Adipocyte (in vitro differentiated cells): ENCODE measurements around the gene FBXO31.
"Not testable (repeated sequence)": the region's sequence is repeated elsewhere in the genome, so short reads cannot be mapped to it uniquely, and the experiment has no call there.

Experiments
- DNase-seq: peaks from one replicate; pipeline ENCODE4 v3.0.0-alpha.2; 2015; ENCODE audit warnings: low read depth
- H3K27me3 ChIP-seq: replicated peaks from 2 replicates; pipeline ENCODE4 v1.7.0; 2013; ENCODE audit warnings: mild to moderate bottlenecking, low read length, moderate library complexity; ENCODE audit not compliant: control insufficient read depth, insufficient read depth
- H3K36me3 ChIP-seq: 2 replicates; pipeline ENCODE4 v1.7.0; 2013; ENCODE audit warnings: low read length, mild to moderate bottlenecking, moderate library complexity; ENCODE audit not compliant: control insufficient read depth, insufficient read depth, severe bottlenecking
- H3K4me1 ChIP-seq: 2 replicates; pipeline ENCODE4 v1.7.0; 2013; ENCODE audit warnings: mild to moderate bottlenecking, low read length, moderate library complexity; ENCODE audit not compliant: control insufficient read depth, insufficient read depth
- H3K4me3 ChIP-seq: 2 replicates; pipeline ENCODE4 v1.7.0; 2013; ENCODE audit warnings: mild to moderate bottlenecking, low read length, moderate library complexity
- H3K9ac ChIP-seq: 2 replicates; pipeline ENCODE4 v1.7.0; 2013; ENCODE audit warnings: mild to moderate bottlenecking, low read length, moderate library complexity
- H3K9me3 ChIP-seq: 2 replicates; pipeline ENCODE4 v1.7.0; 2013; ENCODE audit warnings: mild to moderate bottlenecking, low read length, moderate library complexity; ENCODE audit not compliant: control insufficient read depth

FBXO31 gene

DNA sequence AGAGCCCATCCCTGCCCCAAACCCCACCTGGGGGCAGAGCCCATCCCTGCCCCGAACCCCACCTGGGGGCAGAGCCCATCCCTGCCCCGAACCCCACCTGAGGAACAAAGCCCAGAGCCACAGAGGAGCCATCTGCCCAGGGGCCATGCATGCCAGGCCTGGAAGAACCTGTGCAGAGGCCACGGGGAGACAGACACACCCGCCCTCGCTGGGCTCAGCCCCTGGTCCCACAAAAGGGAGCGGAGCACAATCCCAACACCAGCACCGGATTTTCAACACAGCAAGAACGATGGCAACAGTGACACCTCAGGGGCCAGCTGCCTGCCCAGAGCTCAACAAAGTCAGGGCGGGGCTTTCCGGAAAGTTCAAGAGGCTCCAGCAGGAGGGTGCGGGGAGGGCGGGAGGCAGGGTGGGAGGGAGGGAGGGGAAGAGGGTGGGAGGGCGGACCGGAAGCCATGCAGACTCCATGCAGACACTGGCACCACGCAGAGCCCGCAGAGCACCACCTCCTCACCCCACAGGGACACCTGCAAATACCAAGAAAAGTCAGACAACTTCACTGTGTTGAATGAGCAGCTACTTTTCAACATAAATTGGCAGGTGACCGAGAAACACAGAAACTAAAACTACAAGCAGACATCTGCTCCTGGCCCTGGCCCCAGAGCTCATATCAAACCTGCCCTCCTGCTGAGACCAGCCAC, 38.5 kb downstream of the FBXO31 start:
- DNase-seq, result no peak
- peaks cover 40% of the 10 kb centered on the region for H3K36me3 ChIP-seq
- H3K9me3 ChIP-seq, result no peaks in the 10 kb centered on the region
- peaks cover 6% of the 10 kb centered on the region for H3K4me1 ChIP-seq
- H3K27me3 ChIP-seq, result no peaks in the 10 kb centered on the region
- H3K9ac ChIP-seq, result no peak overlapping the region
- no peak overlapping the region for H3K4me3 ChIP-seq

DNA sequence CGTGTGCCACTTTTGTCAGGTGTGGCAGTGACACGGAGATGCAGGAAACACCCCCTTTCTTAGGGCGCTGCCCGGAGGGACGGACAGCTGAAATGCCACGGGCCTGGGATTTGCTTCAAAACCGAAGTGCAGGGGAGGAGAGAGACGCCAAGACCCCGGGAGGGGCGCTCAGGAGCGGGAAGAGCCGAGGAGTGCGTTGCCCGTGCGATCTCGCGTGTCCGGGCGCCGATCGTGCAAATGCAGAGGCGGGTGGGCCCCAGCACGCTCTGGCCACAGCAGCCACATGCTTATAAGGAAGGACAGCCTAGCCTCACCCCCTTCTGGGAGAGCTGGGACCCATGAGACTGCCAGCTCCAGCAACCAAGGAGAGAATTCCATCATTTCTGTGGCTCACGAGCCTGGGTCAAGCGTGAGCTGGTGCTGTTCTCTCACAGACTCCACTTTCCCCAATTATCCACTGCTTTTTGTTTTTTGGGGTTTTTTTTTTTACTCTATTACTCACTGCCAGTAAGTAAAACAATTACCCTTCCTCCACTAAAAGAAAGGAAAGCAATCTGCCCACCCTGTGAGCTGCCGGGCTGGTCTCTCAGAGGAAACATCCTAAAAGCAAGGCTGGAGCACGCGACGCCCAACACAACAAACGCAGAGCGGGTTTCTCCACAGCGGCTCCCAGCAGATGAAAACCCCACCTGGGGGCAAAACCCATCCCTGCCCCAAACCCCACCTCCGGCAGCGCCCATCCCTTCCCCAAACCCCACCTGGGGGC, 39.2 kb downstream of the FBXO31 start:
- Histone ChIP-seq H3K4me3 (no peak overlapping the region), H3K4me1 (peaks cover 3% of the 10 kb centered on the region), H3K9ac (no peak overlapping the region), H3K27me3 (no peaks in the 10 kb centered on the region), H3K36me3 (peaks cover 41% of the 10 kb centered on the region), H3K9me3 (no peaks in the 10 kb centered on the region)
- no peak for DNase-seq

- H3K27me3 ChIP-seq, result no peaks in the 10 kb centered on the region
- H3K36me3 ChIP-seq, result peaks cover 43% of the 10 kb centered on the region
- H3K4me1 ChIP-seq, result peaks cover 3% of the 10 kb centered on the region
- DNase-seq, result no peak
- H3K9ac ChIP-seq, result no peak overlapping the region
- H3K9me3 ChIP-seq, result no peaks in the 10 kb centered on the region
- no peak overlapping the region for H3K4me3 ChIP-seq
These were observed 39.9 kb downstream of the FBXO31 start for GRCh38 chr16:87343753-87344050.

GRCh38 chr16:87342978-87343752, 40.4 kb downstream of the FBXO31 start:
- Histone ChIP-seq H3K4me1 (peaks cover 3% of the 10 kb centered on the region), H3K4me3 (no peak overlapping the region), H3K36me3 (peaks cover 42% of the 10 kb centered on the region), H3K9ac (no peak overlapping the region), H3K27me3 (no peaks in the 10 kb centered on the region), H3K9me3 (no peaks in the 10 kb centered on the region)
- DNase-seq, result no peak

DNA sequence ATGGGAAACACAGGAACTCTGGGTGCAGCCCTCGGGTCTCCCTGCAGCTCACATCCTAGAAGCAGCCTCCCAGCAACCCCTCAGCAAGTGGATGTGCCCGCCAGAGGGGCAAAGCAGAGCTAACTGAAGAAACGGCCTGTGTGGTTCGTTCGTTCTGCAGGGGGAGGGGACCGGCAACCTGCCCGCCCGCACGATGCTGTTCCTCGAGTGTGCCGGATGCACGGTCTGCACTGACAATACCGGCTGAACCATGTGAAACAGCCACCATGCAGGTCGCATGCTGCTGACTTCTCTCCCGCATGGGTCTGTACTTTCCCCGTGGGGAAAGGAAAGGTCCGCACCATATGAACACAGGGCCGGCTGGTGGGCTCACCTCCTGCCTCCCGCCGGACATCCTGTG, 41.1 kb downstream of the FBXO31 start:
- H3K27me3 ChIP-seq, result no peaks in the 10 kb centered on the region
- peaks cover 3% of the 10 kb centered on the region for H3K4me1 ChIP-seq
- no peak overlapping the region for H3K9ac ChIP-seq
- peaks cover 41% of the 10 kb centered on the region for H3K36me3 ChIP-seq
- no peaks in the 10 kb centered on the region for H3K9me3 ChIP-seq
- no peak overlapping the region for H3K4me3 ChIP-seq
- DNase-seq, result no peak

- H3K9ac ChIP-seq, result no peak overlapping the region
- H3K27me3 ChIP-seq, result no peaks in the 10 kb centered on the region
- no peak for DNase-seq
- H3K4me1 ChIP-seq, result peaks cover 3% of the 10 kb centered on the region
- no peaks in the 10 kb centered on the region for H3K9me3 ChIP-seq
- H3K36me3 ChIP-seq, result peaks cover 44% of the 10 kb centered on the region
- H3K4me3 ChIP-seq, result no peak overlapping the region
These were observed 43.4 kb downstream of the FBXO31 start for GRCh38 chr16:87340198-87340597.

GRCh38 chr16:87339724-87340105, 43.9 kb downstream of the FBXO31 start:
- H3K9ac ChIP-seq, DNase-seq, H3K27me3 ChIP-seq, H3K9me3 ChIP-seq, H3K4me3 ChIP-seq, H3K4me1 ChIP-seq: not testable (repeated sequence)
- peaks cover 49% of the 10 kb centered on the region for H3K36me3 ChIP-seq

DNA sequence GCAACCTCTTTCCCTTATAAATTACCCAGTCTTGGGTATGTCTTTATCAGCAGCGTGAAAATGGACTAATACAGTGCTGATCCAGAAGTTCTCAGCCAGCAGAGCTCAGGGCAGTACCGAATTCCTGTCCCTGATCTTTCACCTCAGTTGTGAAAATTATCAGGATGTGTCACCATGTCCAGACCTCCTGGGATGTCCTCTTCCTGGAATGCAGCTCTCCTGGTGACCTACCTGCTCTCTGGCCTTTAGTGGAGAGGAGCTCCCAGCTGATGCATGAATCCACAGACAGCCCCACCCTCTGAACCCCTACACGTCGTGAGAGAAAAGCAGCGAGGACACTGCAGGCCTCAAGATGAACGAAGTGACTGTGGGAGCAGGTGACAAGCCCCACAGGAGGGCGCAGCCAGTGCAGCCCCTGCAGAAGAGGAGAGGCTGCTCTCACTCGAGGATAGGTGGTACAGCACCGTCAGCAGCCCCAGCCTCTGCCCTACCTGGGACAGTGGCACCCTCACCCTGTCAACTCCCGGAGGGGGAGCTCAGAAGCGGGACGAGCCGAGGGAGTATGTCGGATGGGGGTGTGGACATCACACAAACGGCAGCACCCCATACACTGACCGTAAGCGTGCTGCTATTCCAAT, 44.4 kb downstream of the FBXO31 start:
- H3K4me1 ChIP-seq, result no peaks in the 10 kb centered on the region
- no peak for DNase-seq
- peaks cover 54% of the 10 kb centered on the region for H3K36me3 ChIP-seq
- no peaks in the 10 kb centered on the region for H3K27me3 ChIP-seq
- no peak overlapping the region for H3K4me3 ChIP-seq
- no peak overlapping the region for H3K9ac ChIP-seq
- no peaks in the 10 kb centered on the region for H3K9me3 ChIP-seq

- DNase-seq, result no peak
- no peak overlapping the region for H3K4me3 ChIP-seq
- no peaks in the 10 kb centered on the region for H3K9me3 ChIP-seq
- no peaks in the 10 kb centered on the region for H3K4me1 ChIP-seq
- peaks cover 61% of the 10 kb centered on the region for H3K36me3 ChIP-seq
- no peaks in the 10 kb centered on the region for H3K27me3 ChIP-seq
- no peak overlapping the region for H3K9ac ChIP-seq
These were observed 45.3 kb downstream of the FBXO31 start for GRCh38 chr16:87338155-87338765.

DNA sequence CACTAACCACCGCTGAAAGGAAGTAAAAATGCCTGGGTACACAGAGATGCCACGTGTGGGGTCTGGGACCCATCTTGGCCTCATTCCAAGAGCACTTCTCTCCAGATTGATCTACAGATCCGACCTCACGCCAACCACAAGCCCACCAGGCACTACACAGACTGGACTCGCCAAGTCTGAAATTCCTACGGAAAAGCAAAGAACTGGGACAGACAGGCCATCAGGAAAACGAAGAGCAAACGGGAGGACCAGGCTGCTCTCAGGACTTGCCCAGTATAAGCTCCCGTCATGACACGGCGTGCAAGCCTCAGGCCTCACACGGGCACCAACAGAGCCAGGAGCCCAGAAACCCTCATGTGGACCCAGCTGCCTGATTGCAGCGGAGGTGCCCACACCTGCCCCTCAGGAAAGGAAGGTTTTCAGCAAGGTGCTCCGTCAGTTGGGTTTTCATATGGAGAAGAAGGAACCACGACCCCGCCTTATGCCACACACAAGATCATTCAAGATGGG, 46.3 kb downstream of the FBXO31 start:
- Histone ChIP-seq H3K9me3 (no peaks in the 10 kb centered on the region), H3K4me1 (no peaks in the 10 kb centered on the region), H3K9ac (no peak overlapping the region), H3K27me3 (no peaks in the 10 kb centered on the region), H3K36me3 (peaks cover 55% of the 10 kb centered on the region), H3K4me3 (no peak overlapping the region)
- no peak for DNase-seq
